ENCODE data around the gene TMBIM6.

TMBIM6 gene

GRCh38 chr12:49800421-49801140, 59.2 kb downstream of the TMBIM6 start:
- DNase-seq = no peak

DNA sequence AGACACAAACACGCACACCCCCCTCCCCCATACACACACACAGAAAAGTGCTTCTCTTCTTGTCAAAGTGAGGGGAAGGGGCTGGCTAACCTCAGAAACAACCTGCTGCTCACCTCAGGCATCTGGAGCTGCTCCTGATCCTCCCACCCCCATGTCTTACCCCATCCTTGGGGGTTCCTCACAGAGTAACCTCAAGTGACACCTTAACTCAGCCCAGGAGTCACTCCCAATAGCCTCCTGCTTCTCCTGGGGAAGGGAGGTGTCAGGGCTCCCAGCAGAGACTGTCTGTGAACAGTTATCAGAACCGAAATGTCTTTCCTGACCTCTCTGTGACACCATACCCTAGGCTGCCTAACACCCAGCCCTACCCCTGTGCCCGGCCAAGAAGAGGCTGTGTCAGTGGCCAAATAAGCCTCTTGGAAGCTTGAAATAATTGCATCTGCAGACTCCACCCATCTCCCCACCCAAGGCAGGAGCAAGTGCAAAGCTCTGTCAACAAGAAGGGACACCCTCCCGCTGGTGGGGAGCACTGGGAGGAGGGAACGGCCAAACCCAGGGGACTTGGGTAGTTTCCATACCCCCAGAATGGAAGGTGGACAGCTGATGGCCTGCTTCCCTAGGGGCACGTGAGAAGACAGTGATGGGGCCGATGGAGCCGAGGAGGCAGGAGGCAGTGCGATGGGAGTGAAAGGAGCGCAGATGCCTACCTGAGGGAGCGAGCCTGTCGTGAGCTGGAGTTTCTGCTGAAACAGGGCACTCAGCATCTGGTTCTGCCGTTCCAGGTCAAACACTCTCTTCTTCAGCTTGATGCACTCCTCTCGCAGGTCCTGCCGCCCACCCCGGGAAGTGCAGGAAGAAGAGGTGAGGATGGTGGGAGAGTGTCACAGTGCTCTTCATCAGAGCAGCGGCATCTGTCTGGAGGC, 60.0 kb downstream of the TMBIM6 start:
- DNase-seq = no peak

- DNase-seq = no peak
These were observed 62.5 kb downstream of the TMBIM6 start for GRCh38 chr12:49803693-49804450.

DNA sequence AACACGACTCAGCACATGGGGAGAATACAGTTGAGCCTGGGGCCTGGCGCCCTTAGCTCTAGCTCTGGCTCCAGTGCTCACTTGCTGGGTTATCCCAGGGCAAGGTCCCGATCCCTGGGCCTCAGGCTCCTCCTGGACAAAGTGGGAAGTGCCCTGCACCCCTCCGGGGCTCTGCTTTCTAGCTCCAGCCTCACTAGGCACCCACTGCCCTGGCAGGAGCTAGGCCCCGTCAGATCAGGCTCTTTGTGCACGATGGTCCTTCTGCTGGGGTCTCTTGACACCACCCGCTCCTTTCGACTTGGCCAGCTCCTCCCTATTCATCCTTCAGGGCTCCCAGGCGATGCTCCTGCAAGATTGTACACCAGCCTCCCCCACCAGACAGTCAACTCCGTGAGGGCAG, 63.5 kb downstream of the TMBIM6 start:
- no peak for DNase-seq

DNA sequence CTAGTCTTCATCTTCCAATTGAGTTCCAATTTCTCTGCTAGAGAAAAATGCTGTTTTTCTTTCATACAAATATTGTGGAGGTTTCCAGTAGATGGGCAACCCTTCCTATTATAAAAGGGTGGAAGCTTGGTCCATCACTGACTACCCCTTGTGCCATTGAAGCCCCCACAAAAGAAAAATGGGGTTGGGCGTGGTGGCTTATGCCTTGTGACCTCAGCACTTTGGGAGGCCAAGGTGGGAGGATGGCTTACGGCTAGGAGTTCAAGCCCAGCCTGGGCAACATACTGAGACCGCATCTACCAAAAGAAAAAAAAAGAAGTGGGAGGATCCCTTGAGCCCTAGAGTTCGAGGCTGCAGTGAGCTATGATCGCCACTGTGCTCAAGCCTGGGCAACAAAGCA, 64.1 kb downstream of the TMBIM6 start:
- no peak for DNase-seq

GRCh38 chr12:49806321-49806813, 65.0 kb downstream of the TMBIM6 start:
- DNase-seq = no peak

- no peak for DNase-seq
These were observed 65.5 kb downstream of the TMBIM6 start for GRCh38 chr12:49806877-49807276.

DNA sequence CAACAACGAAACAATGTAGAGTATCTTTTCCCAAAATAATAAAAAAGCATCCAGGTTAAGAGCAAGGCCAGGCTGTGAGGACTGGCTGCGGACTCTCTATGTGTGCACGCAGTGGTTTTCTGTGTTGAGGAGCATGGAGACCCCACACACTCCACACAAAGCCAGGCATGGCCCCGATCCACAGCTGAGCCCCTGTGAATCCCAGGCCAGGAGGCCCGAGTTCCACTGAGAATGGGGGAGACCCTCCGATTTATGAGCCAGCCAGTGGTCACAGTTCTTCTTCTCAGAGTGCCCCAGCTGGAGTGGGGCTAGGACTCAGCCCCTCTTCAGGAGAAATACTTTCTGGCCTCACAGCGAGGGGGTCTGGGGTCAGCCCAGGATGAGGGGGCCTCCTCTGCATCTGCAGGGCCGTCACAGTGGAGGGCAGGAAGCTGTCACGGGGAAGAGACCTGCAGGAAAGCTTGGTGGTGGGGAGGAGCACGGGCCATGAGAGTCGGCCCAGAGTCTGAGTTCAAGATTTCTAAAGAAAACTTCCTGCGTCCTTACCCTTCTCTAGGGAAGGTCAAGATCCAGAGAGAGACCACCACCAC, 66.7 kb downstream of the TMBIM6 start:
- DNase-seq = no peak

DNA sequence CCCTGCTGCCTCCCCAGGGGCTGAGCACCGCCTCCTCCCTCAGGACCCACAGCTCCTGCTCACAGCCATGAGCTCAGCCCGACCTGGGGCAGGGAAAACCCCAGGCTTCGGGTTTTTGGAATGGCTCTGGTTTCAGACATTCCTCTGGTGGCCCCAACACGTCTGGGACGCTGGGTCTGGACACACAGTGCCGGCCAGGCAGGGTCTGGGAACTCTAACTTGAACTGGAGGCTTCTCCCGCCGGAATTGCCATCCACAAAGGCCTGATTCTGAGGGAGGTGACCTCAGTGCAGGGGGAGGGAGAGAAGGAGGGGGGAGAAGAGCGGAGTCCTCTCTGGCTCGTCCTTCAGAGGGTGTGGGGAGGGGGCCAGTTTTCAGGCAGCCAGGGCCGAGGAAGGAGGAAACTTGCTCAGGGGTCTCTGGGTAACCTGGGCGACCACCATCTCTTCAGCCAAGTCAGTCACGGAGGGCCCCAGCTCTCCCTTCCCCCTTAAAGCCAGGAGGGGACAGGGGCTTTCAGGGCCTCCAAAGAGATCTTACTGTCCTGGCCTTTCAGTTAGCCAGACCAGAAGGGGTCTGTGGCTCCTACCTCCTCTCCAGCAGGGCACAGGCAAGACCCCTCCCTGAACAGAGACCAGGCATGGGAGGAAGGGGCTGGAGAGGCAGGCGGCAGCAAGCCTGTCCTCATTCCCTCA, 67.5 kb downstream of the TMBIM6 start:
- DNase-seq = peak; percentile 51 to 52

DNA sequence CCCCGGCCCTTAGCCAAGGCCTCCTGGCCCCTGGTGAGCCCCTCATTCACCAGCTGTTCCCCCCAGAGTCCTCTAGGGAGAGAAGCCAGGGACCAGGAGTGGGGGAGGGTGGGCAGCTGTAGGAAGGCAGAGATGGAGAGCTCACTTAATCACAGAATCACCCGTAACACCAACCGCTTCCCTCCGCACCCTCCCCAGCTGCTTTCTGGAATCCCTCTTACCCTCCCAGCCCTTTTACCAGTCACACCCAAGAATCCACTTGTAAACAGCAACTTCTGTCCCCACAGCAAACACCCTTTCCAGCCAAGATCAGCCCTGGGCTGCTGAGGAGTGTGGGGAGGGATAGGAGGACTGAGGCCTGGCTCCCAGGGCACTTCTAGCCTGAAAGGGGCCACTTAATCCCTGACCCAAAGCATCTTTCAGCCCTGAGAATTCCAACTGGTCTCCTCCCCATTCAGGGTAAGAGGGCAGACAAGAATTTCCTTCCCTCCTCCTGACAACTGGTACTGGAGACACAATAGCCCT, 68.1 kb downstream of the TMBIM6 start:
- DNase-seq = peak in 1 of 2 donors; percentile 17

GRCh38 chr12:49809906-49810389, 68.6 kb downstream of the TMBIM6 start:
- peak; percentile 25 to 28 for DNase-seq

DNA sequence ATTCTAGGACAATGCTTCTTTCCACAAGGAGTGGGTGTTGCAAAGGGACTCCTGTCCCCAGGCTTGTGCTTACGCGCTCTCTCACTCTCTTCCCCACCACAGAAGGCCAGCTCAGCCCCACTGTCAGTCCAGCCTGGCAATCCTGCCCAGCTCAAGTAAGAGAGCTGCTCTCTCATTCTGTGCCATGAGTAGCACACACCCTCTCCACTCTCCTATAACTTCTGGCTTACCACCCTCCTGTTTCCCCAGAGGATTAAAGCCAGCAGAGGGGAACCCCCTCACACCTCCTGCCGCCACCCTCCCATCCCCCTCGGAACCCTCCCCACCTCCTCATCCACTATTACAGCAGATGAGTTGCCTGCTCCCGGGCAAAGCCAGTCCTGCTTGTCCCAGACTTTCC, 69.8 kb downstream of the TMBIM6 start:
- DNase-seq = peak in 1 of 2 donors; percentile 5

DNA sequence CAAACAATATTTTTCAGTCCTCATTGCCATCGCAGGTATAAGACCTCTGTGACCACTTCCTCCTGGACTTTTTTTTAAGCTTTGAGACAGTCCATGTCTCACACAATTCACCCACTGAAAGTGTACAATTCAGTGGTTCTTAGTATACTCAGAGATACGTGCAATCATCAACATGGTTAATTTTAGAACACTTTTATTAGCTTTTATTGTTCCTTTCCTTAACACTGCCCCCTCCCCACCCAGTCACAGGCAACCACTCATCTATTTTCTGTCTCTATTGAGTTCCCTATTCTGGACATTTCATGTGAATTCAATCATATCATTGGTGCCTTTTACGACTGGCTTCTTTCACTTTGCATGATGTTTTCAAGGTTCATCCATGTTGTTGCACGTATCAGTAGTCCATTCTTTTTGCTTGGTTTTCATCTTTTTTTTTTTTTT, 70.6 kb downstream of the TMBIM6 start:
- DNase-seq = no peak

GRCh38 chr12:49813131-49813530, 71.8 kb downstream of the TMBIM6 start:
- DNase-seq = no peak

Measured in hippocampal formation (tissue), 2 donors.